NCI-H2081 treated with DMSO at 0.1 percent for 48 hours (cell line): Measurements from ENCODE around the gene NCL.
"Not testable (repeated sequence)": the region's sequence is repeated elsewhere in the genome, so short reads cannot be mapped to it uniquely, and the experiment has no call there.

Source experiments
- DNase-seq: peaks from one replicate; lab custom pipeline; 2025; lab: John Stamatoyannopoulos, UW

NCL gene

GRCh38 chr2:231405601-231406367 lies 58.5 kb downstream of the NCL start:
- not testable (repeated sequence) for DNase-seq

- not testable (repeated sequence) for DNase-seq
Observed at GRCh38 chr2:231404183-231404578, 60.1 kb downstream of the NCL start.
